Measurements from ENCODE around the gene SLC17A3. TPM values are rescaled to one million over a fixed set of nuclear protein-coding genes. Genes with fewer than 3 reads are reported as not detected.

SLC17A3 gene
- total and polyA plus RNA-seq, 2 experiments from 2014 or later, result not detected

GRCh38 chr6:25875563-25875905 lies 1.5 kb upstream of the SLC17A3 start:
- Mint-ChIP-seq H3K36me3 (ENCODE audit: low read depth) (no peaks in the 10 kb centered on the region), H3K27ac (no peak overlapping the region), H3K4me3 (no peak overlapping the region), H3K4me1 (no peaks in the 10 kb centered on the region), H3K27me3 (ENCODE audit: insufficient read depth, low read depth, poor library complexity) (no peaks in the 10 kb centered on the region), H3K9me3 (no peaks in the 10 kb centered on the region)
- no peaks in the 10 kb centered on the region for H3K9me2 ChIP-seq (ENCODE audit: insufficient read depth)
- H3K4me3 ChIP-seq, result no peak overlapping the region
- H3K27ac ChIP-seq (ENCODE audit: low read depth), result no peak overlapping the region
- ATAC-seq (no peak), DNase-seq (ENCODE audit: low spot score) (no peak)
- H3K79me2 ChIP-seq (replicated peaks; ENCODE audit: insufficient read depth), result no peaks in the 10 kb centered on the region
- H3K4me1 ChIP-seq (ENCODE audit: insufficient read depth), result no peaks in the 10 kb centered on the region
- no peaks in the 10 kb centered on the region for H3K27me3 ChIP-seq (ENCODE audit: insufficient read depth)
- no peaks in the 10 kb centered on the region for H3K36me3 ChIP-seq (ENCODE audit: insufficient read depth)
- H3F3A ChIP-seq (replicated peaks; ENCODE audit: low read depth), result no peaks in the 10 kb centered on the region
- no peak overlapping the region for H3K4me2 ChIP-seq
- no peaks in the 10 kb centered on the region for H4K20me1 ChIP-seq (replicated peaks; ENCODE audit: insufficient read depth)
- no peak overlapping the region for H2AFZ ChIP-seq
- TF ChIP-seq CREB1 (CRISPR knock-in tag; IDR thresholded peaks at IDR 0.05; ENCODE audit: low read depth) (no peak), ZNF114 (CRISPR knock-in tag; IDR thresholded peaks at IDR 0.05) (no peak)

GRCh38 chr6:25874822-25875562 lies 949 bp upstream of the SLC17A3 start:
- H4K20me1 ChIP-seq (replicated peaks; ENCODE audit: insufficient read depth), result no peaks in the 10 kb centered on the region
- H2AFZ ChIP-seq, result no peak overlapping the region
- no peaks in the 10 kb centered on the region for H3K27me3 ChIP-seq (ENCODE audit: insufficient read depth)
- H3K4me1 ChIP-seq (ENCODE audit: insufficient read depth), result no peaks in the 10 kb centered on the region
- Mint-ChIP-seq H3K27me3 (ENCODE audit: insufficient read depth, low read depth, poor library complexity) (no peaks in the 10 kb centered on the region), H3K36me3 (ENCODE audit: low read depth) (no peaks in the 10 kb centered on the region), H3K27ac (no peak overlapping the region), H3K9me3 (no peaks in the 10 kb centered on the region), H3K4me1 (no peaks in the 10 kb centered on the region), H3K4me3 (no peak overlapping the region)
- H3F3A ChIP-seq (replicated peaks; ENCODE audit: low read depth), result no peaks in the 10 kb centered on the region
- no peak for TF ChIP-seq JUNB (IDR thresholded peaks at IDR 0.05; ENCODE audit: unreplicated experiment)
- TF ChIP-seq EZH2phosphoT487 (IDR thresholded peaks at IDR 0.05; ENCODE audit: unreplicated experiment), result no peak
- TF ChIP-seq CTCF (conservative IDR thresholded peaks at IDR 0.05; ENCODE audit: low read depth in 2 of 2), result no peak
- H3K4me2 ChIP-seq, result no peak overlapping the region
- no peaks in the 10 kb centered on the region for H3K36me3 ChIP-seq (ENCODE audit: insufficient read depth)
- H3K9me2 ChIP-seq (ENCODE audit: insufficient read depth), result no peaks in the 10 kb centered on the region
- no peaks in the 10 kb centered on the region for H3K79me2 ChIP-seq (replicated peaks; ENCODE audit: insufficient read depth)
- ATAC-seq (no peak), DNase-seq (ENCODE audit: low spot score) (no peak)
- H3K27ac ChIP-seq (ENCODE audit: low read depth), result no peak overlapping the region
- no peak overlapping the region for H3K4me3 ChIP-seq

- H3K4me1 Mint-ChIP-seq, result no peaks in the 10 kb centered on the region
- no peaks in the 10 kb centered on the region for H3K4me1 ChIP-seq (ENCODE audit: insufficient read depth)
- TF ChIP-seq, protein P1, sequence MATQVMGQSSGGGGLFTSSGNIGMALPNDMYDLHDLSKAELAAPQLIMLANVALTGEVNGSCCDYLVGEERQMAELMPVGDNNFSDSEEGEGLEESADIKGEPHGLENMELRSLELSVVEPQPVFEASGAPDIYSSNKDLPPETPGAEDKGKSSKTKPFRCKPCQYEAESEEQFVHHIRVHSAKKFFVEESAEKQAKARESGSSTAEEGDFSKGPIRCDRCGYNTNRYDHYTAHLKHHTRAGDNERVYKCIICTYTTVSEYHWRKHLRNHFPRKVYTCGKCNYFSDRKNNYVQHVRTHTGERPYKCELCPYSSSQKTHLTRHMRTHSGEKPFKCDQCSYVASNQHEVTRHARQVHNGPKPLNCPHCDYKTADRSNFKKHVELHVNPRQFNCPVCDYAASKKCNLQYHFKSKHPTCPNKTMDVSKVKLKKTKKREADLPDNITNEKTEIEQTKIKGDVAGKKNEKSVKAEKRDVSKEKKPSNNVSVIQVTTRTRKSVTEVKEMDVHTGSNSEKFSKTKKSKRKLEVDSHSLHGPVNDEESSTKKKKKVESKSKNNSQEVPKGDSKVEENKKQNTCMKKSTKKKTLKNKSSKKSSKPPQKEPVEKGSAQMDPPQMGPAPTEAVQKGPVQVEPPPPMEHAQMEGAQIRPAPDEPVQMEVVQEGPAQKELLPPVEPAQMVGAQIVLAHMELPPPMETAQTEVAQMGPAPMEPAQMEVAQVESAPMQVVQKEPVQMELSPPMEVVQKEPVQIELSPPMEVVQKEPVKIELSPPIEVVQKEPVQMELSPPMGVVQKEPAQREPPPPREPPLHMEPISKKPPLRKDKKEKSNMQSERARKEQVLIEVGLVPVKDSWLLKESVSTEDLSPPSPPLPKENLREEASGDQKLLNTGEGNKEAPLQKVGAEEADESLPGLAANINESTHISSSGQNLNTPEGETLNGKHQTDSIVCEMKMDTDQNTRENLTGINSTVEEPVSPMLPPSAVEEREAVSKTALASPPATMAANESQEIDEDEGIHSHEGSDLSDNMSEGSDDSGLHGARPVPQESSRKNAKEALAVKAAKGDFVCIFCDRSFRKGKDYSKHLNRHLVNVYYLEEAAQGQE (IDR thresholded peaks at IDR 0.05; ENCODE audit: unreplicated experiment), result no peak
- TF ChIP-seq EZH2 (IDR thresholded peaks at IDR 0.05; ENCODE audit: low read depth, unreplicated experiment) (no peak), ETS1 (IDR thresholded peaks at IDR 0.05) (no peak), ZNF114 (CRISPR knock-in tag; IDR thresholded peaks at IDR 0.05) (no peak), POLR2AphosphoS5 (IDR thresholded peaks at IDR 0.05; ENCODE audit: low read depth) (no peak)
Measured at GRCh38 chr6:25872814-25873213, 1.2 kb downstream of the SLC17A3 start.

More at GRCh38 chr6:25872814-25873213, 1.2 kb downstream of the SLC17A3 start:
- Histone ChIP-seq H3K79me2 (replicated peaks; ENCODE audit: insufficient read depth) (no peaks in the 10 kb centered on the region), H3K4me3 (no peak overlapping the region), H3K27ac (ENCODE audit: low read depth) (no peak overlapping the region), H4K20me1 (replicated peaks; ENCODE audit: insufficient read depth) (no peaks in the 10 kb centered on the region), H3K36me3 (ENCODE audit: insufficient read depth) (no peaks in the 10 kb centered on the region), H3K4me2 (no peak overlapping the region), H3F3A (replicated peaks; ENCODE audit: low read depth) (no peaks in the 10 kb centered on the region), H2AFZ (no peak overlapping the region), H3K9me2 (ENCODE audit: insufficient read depth) (no peaks in the 10 kb centered on the region), H3K27me3 (ENCODE audit: insufficient read depth) (no peaks in the 10 kb centered on the region)
- no peak for ATAC-seq
- DNase-seq (ENCODE audit: low spot score), result no peak
- H3K4me3 Mint-ChIP-seq, result no peak overlapping the region
- no peaks in the 10 kb centered on the region for H3K27me3 Mint-ChIP-seq (ENCODE audit: insufficient read depth, low read depth, poor library complexity)
- no peaks in the 10 kb centered on the region for H3K9me3 Mint-ChIP-seq
- no peaks in the 10 kb centered on the region for H3K36me3 Mint-ChIP-seq (ENCODE audit: low read depth)
- no peak overlapping the region for H3K27ac Mint-ChIP-seq
